Measurements from ENCODE around the gene CEP170B.
A peak's percentile ranks its signal among the peaks of the same experiment; 100 is the strongest.
"Not testable (repeated sequence)": the region's sequence is repeated elsewhere in the genome, so short reads cannot be mapped to it uniquely, and the experiment has no call there.

Gene CEP170B

DNA sequence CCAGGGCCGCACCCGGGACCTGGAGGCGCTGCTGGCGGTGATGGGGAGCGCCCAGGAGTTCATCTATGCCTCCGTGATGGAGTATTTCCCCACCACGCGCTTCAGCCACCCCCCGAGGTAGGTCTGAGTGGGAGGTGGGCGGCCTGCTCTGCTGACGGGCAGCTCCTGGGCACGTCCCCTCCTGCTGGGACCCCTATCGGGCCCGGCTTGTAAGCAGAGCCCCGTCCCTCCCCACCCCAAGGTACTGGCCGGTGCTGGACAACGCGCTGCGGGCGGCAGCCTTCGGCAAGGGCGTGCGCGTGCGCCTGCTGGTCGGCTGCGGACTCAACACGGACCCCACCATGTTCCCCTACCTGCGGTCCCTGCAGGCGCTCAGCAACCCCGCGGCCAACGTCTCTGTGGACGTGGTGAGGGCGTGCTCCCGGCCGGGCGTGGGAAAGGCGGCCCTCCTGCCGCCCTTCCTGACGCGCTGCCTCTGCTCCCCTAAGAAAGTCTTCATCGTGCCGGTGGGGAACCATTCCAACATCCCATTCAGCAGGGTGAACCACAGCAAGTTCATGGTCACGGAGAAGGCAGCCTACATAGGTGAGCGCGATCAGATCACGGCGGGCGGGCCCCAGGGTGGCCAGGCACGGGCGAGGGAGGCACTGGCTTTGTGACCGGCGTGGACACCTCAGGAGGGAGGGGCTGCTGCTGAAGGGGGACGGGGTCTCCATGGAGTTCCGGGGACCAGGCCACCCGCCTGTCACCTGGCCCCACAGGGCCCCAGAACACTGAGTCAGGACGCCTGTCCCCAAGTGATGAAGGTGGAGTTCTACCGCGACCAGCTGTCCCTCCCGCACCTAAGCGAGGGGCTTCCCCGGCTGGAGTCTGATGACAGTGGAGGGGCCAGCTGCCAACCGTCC, 67.0 kb downstream of the CEP170B start:
- DNase-seq (ENCODE audit: low read depth in 2 of 2) = no peak

DNA sequence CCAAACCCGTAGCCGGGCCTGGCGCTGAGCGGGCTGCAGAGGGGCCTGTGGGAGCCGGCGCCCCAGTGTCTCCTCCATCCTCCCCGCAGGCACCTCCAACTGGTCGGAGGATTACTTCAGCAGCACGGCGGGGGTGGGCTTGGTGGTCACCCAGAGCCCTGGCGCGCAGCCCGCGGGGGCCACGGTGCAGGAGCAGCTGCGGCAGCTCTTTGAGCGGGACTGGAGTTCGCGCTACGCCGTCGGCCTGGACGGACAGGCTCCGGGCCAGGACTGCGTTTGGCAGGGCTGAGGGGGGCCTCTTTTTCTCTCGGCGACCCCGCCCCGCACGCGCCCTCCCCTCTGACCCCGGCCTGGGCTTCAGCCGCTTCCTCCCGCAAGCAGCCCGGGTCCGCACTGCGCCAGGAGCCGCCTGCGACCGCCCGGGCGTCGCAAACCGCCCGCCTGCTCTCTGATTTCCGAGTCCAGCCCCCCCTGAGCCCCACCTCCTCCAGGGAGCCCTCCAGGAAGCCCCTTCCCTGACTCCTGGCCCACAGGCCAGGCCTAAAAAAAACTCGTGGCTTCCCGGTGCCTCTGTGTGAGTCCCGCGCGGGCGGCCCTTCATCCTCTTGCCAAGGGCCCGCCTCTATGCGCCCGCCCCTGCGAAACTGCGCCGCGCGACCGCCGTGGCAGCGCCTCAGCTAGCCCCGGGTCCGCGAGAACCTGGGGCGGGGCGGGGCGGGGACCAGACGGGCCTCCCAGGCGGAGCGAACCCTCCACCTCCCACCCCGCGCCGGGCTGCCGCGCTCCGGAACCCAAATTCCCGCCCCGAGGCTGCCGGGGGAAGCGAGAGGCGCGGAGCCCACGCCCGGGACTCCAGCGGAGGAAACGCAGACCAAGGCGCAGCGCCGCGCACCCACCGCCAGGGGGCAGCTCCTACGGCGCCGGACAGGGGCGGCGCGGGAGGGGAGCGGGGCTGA, 67.9 kb downstream of the CEP170B start:
- peak; percentile 65 to 83 for DNase-seq (ENCODE audit: low read depth in 2 of 2)

DNA sequence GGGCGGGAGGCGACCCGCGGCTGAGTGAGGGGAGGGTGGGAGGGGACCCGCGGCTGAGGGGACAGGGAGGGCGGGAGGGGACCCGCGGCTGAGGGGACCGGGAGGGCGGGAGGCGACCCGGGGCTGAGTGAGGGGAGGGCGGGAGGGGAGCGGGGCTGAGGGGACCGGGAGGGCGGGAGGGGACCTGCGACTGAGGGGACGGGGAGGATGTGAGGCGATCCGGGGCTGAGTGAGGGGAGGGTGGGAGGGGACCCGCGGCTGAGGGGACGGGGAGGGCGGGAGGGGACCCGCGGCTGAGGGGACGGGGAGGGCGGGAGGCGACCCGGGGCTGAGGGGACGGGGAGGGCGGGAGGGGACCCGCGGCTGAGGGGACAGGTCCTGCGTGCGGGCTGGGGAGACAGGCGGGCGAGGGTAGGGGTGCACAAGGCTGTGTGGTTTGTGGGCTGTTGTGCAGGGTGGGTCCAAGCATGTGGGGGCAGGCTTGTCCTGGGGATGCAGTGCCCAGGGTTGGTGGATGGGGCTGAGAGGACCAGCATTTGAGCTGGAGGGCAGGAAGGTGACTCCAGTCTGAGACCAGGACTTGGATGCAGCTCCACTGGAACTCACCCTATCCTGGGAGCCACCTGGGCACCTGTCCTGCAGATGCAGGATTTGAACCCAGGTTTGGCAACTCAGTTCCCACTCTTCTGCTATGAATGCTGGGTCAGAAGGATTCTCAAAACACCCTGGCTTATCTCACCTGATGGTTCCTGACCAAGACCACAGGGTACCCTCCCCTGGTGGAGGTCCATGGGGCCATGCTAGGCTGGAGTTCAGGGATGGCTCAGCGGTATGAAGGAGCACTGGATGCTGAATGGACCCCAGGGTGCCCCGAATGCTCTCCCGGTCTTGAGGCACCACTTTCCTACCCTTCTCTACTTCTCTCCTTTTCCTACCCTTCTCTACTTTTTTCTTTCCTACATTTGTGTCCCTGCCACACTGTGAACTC, 69.0 kb downstream of the CEP170B start:
- no peak for DNase-seq (ENCODE audit: low read depth in 2 of 2)

DNA sequence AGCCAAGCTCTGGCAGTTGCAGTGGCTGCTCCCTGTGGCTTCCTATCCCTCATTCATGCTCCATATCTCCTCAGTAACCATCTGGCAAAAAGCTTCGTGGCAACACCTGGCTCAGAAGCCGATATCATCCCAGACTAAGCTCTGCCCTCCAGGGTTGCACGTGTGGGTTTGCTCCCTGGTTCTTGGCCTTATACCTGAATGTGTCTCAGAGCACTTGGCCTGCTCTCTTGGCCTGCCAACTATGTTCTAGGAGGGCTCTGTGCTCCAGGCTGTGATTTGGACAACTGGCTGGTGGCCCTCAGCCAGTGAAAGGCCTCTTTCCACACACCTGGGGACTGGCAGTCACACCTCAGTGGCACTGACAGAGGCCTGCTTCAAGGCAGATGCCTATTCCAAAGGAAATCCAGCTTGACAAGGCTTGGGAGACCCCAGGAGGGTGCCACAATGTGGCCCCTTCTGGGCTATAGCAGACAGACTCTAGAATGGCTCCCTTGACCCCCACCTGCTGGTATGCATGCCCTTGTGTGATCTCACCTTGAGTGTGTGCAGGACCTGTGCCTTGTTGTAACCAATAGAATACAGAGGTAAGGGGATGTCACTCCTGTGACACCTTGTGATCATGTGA, 70.1 kb downstream of the CEP170B start:
- DNase-seq (ENCODE audit: low read depth in 2 of 2) = no peak

DNA sequence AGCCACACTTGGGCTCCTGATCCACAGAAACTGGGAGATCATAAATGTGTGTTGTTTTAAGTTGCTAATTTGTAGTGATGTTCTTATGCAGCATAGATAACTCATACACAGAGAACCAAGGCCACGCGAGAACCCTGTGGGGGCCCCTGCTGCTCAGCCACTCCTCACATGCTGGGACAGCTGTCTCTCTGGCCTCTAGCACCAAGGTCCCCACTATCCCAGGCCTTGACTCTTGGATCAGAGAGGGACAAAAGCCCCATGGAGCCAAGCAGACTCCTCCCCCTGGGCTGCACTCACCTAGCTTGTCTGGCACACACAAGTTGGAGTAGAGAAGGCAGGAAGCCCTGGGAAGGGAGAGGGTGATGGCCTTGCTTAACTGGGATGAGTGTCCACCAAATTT, 70.9 kb downstream of the CEP170B start:
- DNase-seq (ENCODE audit: low read depth in 2 of 2) = no peak

DNA sequence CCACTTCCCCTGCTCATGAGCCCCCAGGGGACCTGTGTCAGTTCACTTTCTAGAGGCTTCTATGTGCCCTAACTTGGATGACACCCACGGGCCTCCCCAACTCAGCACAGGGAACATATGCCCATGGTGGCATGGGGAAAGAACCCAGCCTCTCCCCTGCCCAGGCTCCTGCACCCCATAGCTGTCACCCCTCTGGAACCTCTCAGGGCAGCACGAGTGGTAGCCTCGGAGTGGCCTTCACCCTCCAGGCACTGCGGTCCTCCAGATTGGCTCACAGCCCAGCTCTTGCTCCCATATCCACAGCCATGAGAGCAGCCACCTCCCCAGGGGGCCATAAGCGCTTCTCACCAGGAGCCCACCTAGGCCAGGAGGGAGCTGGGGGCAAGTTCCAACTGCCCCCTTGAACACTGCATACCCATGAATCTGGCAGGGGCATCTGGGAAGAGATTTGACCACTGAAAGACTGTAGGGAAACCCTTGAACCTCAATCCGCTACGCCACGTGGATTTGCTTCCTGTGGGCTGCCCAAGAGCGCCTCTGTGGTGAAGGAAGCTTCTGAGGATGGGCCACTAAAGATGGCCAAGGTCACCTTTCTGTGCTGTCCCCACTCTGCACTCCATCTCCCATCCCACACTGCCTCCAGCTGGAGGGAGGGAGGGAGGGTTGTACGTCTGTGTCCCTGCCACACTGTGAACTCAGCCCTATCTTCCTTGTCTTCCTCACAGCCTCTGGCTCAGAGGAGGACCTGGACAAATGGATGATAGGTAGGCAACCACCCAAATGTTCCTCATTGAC, 71.5 kb downstream of the CEP170B start:
- DNase-seq (ENCODE audit: low read depth in 2 of 2) = no peak

DNA sequence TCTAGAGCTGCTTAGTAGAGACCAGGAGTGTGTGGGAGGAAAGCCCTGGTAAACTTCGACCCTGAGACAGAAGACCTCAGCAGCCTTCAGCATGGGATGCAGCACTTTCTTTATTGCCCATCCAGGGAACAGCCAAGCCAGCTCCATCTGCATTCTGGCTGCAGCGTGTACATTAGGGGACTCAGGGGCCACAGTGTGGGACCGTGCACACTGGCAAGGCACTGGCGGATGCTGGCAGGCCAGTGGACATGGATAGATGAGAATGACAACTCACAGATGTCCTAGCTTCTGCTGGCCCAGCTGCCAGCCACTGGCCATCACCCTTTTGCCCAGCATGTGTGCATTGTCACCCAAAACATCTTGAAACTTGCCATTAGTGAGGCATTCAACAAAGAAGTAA, 72.1 kb downstream of the CEP170B start:
- no peak for DNase-seq (ENCODE audit: low read depth in 2 of 2)

DNA sequence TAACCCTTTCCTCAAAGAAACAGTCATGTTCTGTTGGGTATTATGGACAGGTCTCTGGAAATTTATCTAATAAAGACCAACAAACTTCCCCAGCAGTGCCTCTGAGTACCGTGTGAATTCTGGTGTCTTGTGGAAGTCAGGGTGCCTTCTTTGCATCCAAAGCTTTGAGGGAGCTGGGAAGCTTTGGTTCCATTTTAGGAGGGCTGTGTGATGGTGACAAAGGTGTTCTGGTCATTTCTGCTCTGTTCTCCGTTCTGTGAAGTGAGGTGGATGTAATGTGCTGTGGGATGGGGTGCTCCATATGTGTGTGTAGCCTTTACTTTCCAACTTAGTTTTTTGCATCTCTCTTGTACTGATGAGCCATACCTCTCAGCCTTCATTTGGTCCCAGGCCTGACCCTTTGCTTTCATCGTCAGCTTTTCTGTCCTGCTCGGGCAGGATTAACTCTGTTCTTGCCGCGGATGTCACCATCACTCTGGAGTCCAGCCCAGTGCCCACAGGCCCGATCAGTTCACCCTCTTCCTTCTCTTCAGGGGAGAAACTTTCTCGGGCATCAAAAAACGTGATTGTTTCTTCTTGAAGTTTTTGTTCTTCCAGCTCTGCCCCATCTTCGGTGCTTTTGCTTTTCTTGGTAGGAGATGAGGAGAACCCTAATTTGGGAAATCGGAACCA, 72.8 kb downstream of the CEP170B start:
- DNase-seq (ENCODE audit: low read depth in 2 of 2) = no peak

DNA sequence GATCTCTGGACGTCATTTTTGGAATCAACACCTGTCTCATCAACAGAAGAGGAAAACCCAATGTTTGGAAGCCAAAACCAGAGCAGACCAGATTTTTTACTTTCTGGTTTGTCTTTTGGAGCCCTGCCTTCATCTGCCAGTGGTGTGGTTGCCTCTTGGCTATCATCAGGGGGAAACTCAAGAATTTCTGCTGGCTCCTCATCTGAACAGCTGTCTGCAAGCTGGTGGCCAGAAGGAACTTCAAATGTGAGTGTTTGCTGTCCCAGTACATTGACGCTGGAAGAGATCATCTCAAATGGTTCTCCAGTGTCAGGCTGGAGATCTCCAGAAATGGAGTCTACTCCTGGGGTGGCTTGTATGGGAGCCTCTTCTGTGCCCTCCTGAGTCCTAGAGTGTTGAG, 73.4 kb downstream of the CEP170B start:
- no peak for DNase-seq (ENCODE audit: low read depth in 2 of 2)

DNA sequence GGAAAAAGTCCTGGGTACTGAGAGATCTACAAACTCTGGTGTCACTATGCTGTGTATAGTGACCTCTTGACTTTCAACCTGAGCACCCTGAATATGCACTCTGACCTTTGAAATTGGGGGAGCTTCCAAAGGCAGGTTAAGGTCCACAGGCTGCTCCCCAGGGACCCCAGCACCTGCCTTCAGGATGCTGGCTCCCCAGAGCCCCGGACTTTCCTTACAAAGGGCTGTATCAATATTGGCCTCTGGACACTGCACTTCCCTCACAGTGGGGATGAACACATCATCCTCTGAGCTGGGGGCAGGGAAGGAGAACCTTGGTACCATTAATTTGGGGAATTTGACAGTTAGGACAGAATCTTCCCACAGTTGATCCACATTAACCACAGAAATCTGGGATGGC, 73.9 kb downstream of the CEP170B start:
- DNase-seq (ENCODE audit: low read depth in 2 of 2) = no peak

DNA sequence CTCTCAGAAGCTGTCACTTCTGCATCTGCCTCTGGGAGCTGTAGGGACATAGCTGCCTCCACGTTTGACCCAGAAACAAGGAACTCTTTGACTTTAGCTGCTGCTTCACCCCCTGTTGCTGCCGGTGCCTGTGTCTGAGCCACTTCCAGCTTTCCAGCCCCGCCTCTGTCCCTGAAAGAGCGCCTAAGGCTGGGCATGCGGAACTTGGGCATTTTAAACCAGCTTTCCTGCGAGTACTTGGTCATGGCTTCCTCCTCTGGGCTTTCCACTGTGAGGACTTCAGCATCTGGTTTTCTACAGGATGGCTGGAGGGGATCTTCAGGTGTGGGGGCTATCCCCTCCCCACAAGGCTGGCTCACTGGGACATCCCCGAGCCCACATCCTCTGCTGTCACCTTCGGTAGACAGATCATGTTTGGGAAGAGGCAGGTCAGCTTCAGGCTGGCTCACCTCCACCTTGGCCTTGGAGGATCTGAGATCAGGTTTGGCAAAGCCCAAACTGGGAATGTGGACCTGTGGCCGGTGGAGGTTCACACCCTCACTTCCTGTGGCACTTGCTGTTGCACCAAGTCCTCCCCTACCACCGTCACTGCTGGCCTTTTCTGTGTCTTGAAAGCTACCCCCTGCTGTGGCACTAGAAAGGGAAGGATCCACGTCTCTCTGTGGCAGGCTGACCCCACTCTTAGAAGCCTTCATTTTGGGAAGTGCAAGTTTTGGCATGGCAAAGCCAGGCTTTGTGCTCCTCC, 74.8 kb downstream of the CEP170B start:
- no peak for DNase-seq (ENCODE audit: low read depth in 2 of 2)

DNA sequence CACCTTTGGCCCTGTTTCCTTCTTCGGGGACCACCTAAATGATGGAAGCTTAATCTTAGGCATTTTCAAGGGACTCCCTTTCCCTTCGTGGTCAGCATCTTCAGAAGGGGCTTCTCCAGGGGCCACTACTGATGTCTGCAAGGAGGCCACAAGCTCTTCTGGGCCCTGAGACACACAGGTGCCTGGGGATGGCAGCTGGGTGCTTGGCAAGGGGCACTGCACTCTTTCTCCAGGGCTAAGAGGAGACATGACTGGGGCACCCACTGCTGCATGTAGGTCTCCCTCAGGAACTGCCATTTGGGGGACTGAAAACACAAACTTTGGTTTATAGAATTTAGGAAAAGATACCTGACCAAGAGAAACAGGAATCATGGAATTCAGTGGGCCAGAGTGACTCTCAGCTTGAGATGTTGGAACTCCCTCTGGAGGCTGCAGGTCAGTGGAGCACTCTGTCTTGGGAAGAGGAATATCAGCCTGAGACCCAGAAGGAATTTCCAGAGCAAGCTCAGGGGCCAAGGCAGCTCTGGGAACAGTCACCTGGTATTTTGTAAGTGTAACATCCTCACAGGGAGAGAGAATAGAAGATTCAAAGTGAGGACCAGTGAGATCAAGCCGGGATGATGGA, 75.6 kb downstream of the CEP170B start:
- no peak for DNase-seq (ENCODE audit: low read depth in 2 of 2)

DNA sequence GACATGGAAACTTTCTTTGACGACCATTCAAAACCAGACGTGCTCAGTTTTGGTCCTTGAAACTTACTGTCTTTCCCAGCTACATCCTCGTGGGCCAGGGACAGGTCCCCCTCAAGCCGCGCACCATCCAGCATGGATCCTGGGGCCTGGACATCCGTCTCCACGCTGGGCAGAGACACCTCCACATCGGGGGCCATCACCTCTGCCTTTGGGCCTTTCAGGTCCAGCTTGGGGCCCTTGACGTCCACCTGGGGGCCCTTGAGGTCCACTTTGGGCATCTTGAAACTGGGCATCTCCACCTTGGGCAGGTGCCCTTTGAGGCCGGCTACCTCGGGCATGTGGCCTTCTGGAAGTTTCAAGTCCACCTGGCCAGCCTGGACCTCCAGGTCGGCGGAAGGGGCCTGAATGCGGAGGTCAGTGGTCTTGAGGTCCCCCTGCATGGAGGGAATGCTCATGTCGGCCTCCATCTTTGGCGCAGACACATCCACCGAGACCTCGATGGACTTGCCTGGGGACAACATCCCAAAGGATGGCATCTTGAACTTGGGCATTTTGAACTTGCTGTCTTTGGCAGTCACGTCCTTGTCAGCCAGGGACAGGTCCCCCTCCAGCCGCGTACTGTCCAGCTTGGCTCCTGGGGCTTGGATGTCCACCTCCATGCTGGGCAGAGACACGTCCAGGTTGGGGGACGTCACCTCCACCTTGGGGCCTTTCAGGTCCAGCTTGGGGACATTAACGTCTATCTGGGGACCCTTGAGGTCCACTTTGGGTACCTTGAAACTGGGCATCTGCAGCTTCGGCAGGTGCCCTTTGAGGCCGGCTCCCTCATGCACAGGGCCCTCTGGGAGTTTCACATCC, 76.7 kb downstream of the CEP170B start:
- no peak for DNase-seq (ENCODE audit: low read depth in 2 of 2)

DNA sequence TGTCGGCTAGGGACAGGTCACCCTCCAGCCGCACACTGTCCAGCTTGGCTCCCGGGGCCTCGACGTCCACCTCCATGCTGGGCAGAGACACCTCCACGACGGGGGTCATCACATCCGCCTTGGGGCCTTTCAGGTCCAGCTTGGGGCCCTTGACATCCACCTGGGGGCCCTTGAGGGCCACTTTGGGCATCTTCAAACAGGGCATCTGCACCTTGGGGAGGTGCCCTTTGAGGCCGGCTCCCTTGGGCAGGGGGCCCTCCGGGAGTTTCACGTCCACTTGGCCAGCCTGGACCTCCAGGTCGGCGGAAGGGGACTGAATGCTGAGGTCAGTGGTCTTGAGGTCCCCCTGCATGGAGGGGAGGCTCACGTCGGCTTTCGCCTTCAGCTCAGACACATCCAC, 77.5 kb downstream of the CEP170B start:
- DNase-seq (ENCODE audit: low read depth in 2 of 2) = no peak

DNA sequence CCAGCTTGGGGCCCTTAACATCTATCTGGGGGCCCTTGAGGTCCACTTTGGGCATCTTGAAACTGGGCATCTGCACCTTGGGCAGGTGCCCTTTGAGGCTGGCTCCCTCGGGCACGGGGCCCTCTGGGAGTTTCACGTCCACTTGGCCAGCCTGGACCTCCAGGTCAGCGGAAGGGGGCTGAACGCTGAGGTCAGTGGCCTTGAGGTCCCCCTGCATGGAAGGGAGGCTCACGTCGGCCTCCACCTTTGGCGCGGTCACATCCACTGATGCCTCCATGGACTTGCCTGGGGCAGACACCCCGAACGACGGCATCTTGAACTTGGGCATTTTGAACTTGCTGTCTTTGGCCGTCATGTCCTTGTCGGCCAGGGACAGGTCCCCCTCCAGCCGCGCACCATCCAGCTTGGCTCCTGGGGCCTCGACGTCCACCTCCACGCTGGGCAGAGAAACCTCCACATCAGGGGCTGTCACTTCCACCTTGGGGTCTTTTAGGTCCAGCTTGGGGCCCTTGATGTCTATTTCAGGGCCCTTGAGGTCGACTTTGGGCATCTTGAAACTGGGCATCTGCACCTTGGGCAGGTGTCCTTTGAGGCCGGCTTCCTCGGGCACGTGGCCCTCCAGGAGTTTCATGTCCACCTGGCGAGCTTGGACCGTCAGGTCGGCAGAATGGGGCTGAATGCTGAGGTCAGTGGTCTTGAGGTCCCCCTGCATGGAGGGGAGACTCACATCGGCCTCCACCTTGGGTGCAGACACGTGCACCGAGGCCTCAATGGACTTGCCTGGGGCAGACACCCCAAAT, 78.3 kb downstream of the CEP170B start:
- not testable (repeated sequence) for DNase-seq (ENCODE audit: low read depth in 2 of 2)

DNA sequence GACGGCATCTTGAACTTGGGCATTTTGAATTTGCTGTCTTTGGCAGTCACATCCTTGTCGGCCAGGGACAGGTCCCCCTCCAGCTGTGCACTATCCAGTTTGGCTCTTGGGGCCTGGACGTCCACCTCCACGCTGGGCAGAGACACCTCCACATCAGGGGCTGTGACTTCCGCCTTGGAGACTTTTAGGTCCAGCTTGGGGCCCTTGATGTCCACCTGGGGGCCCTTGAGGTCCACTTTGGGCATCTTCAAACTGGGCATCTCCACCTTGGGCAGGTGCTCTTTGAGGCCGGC, 78.9 kb downstream of the CEP170B start:
- DNase-seq (ENCODE audit: low read depth in 2 of 2) = not testable (repeated sequence)
